22Rv1 (cell line): Measurements from ENCODE around the gene PTPRD.

Experiments
- H3K27ac ChIP-seq: fragments of 450-650 bp; 2 replicates; pipeline ENCODE4 v1.5.1; 2017
- CTCF ChIP-seq: fragments of 450-650 bp; IDR thresholded peaks from 2 replicates; pipeline ENCODE4 v1.5.1; 2017; ENCODE audit warnings: mild to moderate bottlenecking
- ZFX ChIP-seq: fragments of 450-650 bp; IDR thresholded peaks from 2 replicates; pipeline ENCODE4 v1.6.1; 2017; ENCODE audit warnings: antibody characterized with exemption, borderline replicate concordance

The PTPRD gene

GRCh38 chr9:8628791-8629190 lies 1984.0 kb downstream of the PTPRD start:
- TF ChIP-seq ZFX, result no peak
- TF ChIP-seq CTCF, result no peak

GRCh38 chr9:8627976-8628679 lies 1984.7 kb downstream of the PTPRD start:
- TF ChIP-seq CTCF (no peak), ZFX (no peak)
- H3K27ac ChIP-seq, result no peak overlapping the region

More at GRCh38 chr9:8628791-8629190, 1984.0 kb downstream of the PTPRD start:
- no peak overlapping the region for H3K27ac ChIP-seq

GRCh38 chr9:8622871-8623270 lies 1989.9 kb downstream of the PTPRD start:
- TF ChIP-seq CTCF, result no peak
- no peak overlapping the region for H3K27ac ChIP-seq

GRCh38 chr9:8622222-8622802 lies 1990.5 kb downstream of the PTPRD start:
- no peak overlapping the region for H3K27ac ChIP-seq
- no peak for TF ChIP-seq CTCF
- no peak for TF ChIP-seq ZFX

GRCh38 chr9:8621416-8621815 lies 1991.4 kb downstream of the PTPRD start:
- TF ChIP-seq ZFX (no peak), CTCF (no peak)
- no peak overlapping the region for H3K27ac ChIP-seq

GRCh38 chr9:8616414-8616813 lies 1996.4 kb downstream of the PTPRD start:
- TF ChIP-seq ZFX, result no peak
- no peak for TF ChIP-seq CTCF
- H3K27ac ChIP-seq, result no peak overlapping the region

- H3K27ac ChIP-seq, result no peak overlapping the region
- TF ChIP-seq ZFX (no peak), CTCF (no peak)
Observed at GRCh38 chr9:8614926-8615440, 1997.8 kb downstream of the PTPRD start.
